Fibroblast of skin of back (primary cell): Measurements from ENCODE around the gene DMXL2.
"Not testable (repeated sequence)": the region's sequence is repeated elsewhere in the genome, so short reads cannot be mapped to it uniquely, and the experiment has no call there.

ENCODE experiments used
- DNase-seq: peaks from one replicate; pipeline ENCODE4 v3.0.0-alpha.2; 2013

The DMXL2 gene

GRCh38 chr15:51621936-51622603 is 501 bp downstream of the DMXL2 start:
- DNase-seq, result peak; percentile 60

- DNase-seq, result no peak
Observed at GRCh38 chr15:51621155-51621765, 1.3 kb downstream of the DMXL2 start.

- no peak for DNase-seq
Observed at GRCh38 chr15:51620641-51621040, 1.9 kb downstream of the DMXL2 start.

- DNase-seq, result no peak
Observed at GRCh38 chr15:51620122-51620521, 2.4 kb downstream of the DMXL2 start.

GRCh38 chr15:51619331-51620035 is 3.1 kb downstream of the DMXL2 start:
- DNase-seq, result no peak

- DNase-seq, result no peak
Observed at GRCh38 chr15:51617886-51618285, 4.7 kb downstream of the DMXL2 start.

- no peak for DNase-seq
Observed at GRCh38 chr15:51613951-51614350, 8.6 kb downstream of the DMXL2 start.

- not testable (repeated sequence) for DNase-seq
Observed at GRCh38 chr15:51612669-51613068, 9.9 kb downstream of the DMXL2 start.

GRCh38 chr15:51603462-51603948 is 19.1 kb downstream of the DMXL2 start:
- DNase-seq, result not testable (repeated sequence)

- DNase-seq, result no peak
Observed at GRCh38 chr15:51603002-51603401, 19.6 kb downstream of the DMXL2 start.

- DNase-seq, result no peak
Observed at GRCh38 chr15:51602484-51602883, 20.1 kb downstream of the DMXL2 start.

- no peak for DNase-seq
Observed at GRCh38 chr15:51601801-51602200, 20.8 kb downstream of the DMXL2 start.

GRCh38 chr15:51600114-51600513 is 22.5 kb downstream of the DMXL2 start:
- DNase-seq, result peak; percentile 12

GRCh38 chr15:51589881-51590568 is 32.5 kb downstream of the DMXL2 start:
- no peak for DNase-seq

- no peak for DNase-seq
Observed at GRCh38 chr15:51588966-51589365, 33.6 kb downstream of the DMXL2 start.

- DNase-seq, result no peak
Observed at GRCh38 chr15:51585986-51586385, 36.6 kb downstream of the DMXL2 start.

GRCh38 chr15:51580982-51581381 is 41.6 kb downstream of the DMXL2 start:
- DNase-seq, result no peak

GRCh38 chr15:51580385-51580784 is 42.2 kb downstream of the DMXL2 start:
- DNase-seq, result no peak

GRCh38 chr15:51579012-51579411 is 43.6 kb downstream of the DMXL2 start:
- DNase-seq, result no peak

- no peak for DNase-seq
Observed at GRCh38 chr15:51577636-51578304, 44.8 kb downstream of the DMXL2 start.

- no peak for DNase-seq
Observed at GRCh38 chr15:51576911-51577500, 45.6 kb downstream of the DMXL2 start.

- no peak for DNase-seq
Observed at GRCh38 chr15:51576286-51576850, 46.2 kb downstream of the DMXL2 start.
